AG09309 (cell line): Measurements from ENCODE around the gene SLC29A3.

Source experiments
- DNase-seq: peaks from one replicate; pipeline ENCODE4 v3.0.0-alpha.2; 2010; ENCODE audit warnings: low read depth
- H3K4me3 ChIP-seq: 2 replicates; pipeline ENCODE4 v1.5.1; 2011; ENCODE audit warnings: mild to moderate bottlenecking, low read depth, low read length, moderate library complexity; ENCODE audit not compliant: control insufficient read depth
- TF ChIP-seq, protein P1 (sequence below): IDR thresholded peaks from 2 replicates; pipeline ENCODE4 v1.5.1; 2011; ENCODE audit warnings: mild to moderate bottlenecking, low read depth, low read length, inconsistent platforms; ENCODE audit not compliant: insufficient read depth, control insufficient read depth; ENCODE audit errors: missing control alignments

SLC29A3 gene

DNA sequence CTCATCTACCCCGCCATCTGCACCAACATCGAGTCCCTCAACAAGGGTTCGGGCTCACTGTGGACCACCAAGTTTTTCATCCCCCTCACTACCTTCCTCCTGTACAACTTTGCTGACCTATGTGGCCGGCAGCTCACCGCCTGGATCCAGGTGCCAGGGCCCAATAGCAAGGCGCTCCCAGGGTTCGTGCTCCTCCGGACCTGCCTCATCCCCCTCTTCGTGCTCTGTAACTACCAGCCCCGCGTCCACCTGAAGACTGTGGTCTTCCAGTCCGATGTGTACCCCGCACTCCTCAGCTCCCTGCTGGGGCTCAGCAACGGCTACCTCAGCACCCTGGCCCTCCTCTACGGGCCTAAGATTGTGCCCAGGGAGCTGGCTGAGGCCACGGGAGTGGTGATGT is 43.1 kb downstream of the SLC29A3 start:
- DNase-seq = no peak
- TF ChIP-seq, protein P1, sequence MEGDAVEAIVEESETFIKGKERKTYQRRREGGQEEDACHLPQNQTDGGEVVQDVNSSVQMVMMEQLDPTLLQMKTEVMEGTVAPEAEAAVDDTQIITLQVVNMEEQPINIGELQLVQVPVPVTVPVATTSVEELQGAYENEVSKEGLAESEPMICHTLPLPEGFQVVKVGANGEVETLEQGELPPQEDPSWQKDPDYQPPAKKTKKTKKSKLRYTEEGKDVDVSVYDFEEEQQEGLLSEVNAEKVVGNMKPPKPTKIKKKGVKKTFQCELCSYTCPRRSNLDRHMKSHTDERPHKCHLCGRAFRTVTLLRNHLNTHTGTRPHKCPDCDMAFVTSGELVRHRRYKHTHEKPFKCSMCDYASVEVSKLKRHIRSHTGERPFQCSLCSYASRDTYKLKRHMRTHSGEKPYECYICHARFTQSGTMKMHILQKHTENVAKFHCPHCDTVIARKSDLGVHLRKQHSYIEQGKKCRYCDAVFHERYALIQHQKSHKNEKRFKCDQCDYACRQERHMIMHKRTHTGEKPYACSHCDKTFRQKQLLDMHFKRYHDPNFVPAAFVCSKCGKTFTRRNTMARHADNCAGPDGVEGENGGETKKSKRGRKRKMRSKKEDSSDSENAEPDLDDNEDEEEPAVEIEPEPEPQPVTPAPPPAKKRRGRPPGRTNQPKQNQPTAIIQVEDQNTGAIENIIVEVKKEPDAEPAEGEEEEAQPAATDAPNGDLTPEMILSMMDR = no peak

DNA sequence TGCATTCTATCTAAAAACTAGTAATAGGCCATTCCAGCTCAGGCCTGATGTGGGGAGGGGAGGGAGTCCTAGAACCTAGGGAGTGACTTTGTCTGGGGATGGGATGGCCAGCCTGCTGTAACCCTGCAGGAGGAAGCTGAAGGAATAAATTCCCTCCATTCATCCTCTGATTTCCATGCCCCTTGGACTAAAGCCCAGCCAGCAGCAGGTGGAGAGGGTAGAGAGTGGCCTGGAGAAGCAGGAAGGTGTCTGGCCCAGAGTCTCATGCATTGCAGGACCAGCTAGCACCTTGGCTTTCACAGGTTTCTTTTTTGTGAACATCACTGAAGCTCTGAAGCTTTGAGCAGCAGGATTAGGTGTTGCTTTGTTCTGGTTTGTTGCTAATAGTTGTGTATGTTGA is 44.9 kb downstream of the SLC29A3 start:
- no peak for DNase-seq
- TF ChIP-seq, protein P1 = no peak
- H3K4me3 ChIP-seq = no peak overlapping the region

More for the DNA sequence above, 43.1 kb downstream of the SLC29A3 start:
- H3K4me3 ChIP-seq = no peak overlapping the region

DNA sequence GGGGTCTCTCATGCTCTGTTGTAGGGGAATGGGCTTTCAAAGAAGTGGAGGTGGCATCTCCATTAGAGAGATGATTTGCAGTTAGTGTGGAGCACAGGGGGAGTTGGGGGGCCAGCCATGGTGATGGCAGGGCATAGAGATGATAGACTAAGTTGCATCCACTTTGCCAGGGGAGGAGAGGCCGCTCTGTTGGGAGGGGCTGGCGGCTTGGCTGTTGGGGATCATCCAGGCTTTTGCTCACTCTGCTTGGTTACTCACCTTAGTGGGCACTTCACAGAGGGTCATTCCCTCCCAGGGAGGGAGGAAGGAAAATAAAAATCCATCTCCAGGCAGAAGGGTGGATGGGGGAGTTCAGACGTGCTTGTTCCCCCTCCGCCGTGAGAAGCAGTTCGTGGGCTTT is 46.3 kb downstream of the SLC29A3 start:
- no peak overlapping the region for H3K4me3 ChIP-seq
- TF ChIP-seq, protein P1 = no peak
- no peak for DNase-seq

DNA sequence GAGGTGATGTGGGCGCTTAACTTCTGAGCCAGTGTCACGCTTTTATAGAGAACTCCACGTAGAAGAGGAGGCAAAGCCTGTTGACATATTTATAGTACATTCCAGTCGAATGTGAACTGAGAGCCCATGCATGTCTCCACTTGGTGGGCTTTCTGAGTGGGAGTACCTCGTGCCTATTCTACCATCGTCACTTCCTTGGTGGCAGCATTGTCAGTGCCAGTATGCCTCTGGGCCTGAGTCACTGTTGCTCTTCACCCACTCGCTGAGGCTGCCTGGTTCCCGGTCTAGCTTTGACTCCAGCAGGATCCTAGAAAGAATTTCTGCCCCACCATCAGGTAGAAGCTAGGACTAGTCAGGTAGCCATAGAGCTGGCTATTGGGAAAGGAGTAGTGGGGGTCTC is 47.6 kb downstream of the SLC29A3 start:
- no peak for DNase-seq
- TF ChIP-seq, protein P1 = no peak
- H3K4me3 ChIP-seq = no peak overlapping the region

DNA sequence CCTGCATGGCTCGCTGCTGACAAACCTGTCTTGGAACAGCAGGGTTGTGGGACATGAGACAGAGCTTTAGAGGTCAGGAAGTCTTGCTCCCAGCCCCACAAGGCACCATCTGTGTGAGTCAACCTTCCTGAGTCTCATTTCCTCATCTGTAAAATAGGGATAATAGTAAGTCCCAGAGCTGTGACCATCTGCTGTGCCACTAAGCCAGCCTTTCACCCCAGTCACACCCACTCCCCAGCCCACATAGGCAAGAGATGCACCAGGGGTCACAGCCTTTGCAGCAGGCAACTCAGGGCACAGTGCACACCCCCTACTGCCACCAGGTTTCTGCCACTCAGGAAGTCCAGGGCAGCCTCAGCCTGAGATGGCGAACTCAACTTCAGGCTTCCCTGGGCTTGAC is 48.2 kb downstream of the SLC29A3 start:
- no peak for DNase-seq
- H3K4me3 ChIP-seq = no peak overlapping the region
- TF ChIP-seq, protein P1 = no peak

DNA sequence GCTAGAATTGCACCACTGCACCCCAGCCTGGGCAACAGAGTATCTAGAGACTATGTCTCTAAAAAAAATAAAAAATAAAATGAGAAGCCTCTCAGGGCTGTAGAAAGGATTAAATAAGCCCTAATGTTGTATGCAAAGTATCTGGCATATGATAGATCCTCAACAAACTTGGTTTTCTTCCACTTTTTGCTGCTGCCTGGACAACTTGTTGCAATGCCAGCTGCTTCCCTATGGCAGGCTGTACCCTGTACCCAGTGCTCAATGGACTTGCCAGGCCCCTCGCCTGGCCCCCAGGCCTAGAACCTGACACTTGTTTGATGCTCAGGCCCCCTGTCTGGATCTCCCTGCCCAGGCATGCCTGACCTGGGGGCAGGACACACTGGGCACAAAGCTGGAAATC is 49.1 kb downstream of the SLC29A3 start:
- TF ChIP-seq, protein P1 = no peak
- DNase-seq = no peak
- H3K4me3 ChIP-seq = no peak overlapping the region

DNA sequence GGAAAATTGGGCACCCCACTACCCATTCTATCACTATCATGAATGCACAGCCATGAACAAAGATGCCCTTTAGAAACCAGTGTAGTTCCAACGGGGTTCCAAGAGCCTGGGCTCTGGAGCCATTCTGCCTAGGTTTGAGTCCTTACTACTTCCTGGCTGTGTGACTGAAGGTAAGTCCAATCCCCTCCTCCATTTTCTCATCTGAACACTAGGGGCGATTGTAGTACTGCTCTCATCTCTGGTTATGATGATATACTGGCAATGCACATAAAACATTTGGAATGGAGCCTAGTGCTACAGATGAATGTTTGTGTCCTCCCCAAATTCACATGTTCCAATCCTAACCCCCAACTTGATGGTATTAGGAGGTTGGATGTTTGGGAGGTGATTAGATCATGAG is 49.6 kb downstream of the SLC29A3 start:
- H3K4me3 ChIP-seq = no peak overlapping the region
- TF ChIP-seq, protein P1 = no peak
- DNase-seq = no peak
